Activated B cell treated with CpG ODN at 0.5 μM for 24 hours (primary cell): Measurements from ENCODE around the gene FAM180A. TPM values are rescaled to one million over a fixed set of nuclear protein-coding genes. Genes with fewer than 3 reads are reported as not detected.

Experiments used
- ATAC-seq: fragments of 200-7000 bp; cut with Tn5 transposase; one replicate; pipeline ENCODE4 v1.10.0; 2021; ENCODE audit warnings: low read depth, mild to moderate bottlenecking, moderate library complexity
- CTCF ChIA-PET: fragments of 350-600 bp; sonication (Branson Sonifier 250); formaldehyde crosslinking; loops from one replicate; lab custom pipeline; 2021; ENCODE audit warnings: antibody characterized with exemption; lab: Charles Lee
- POLR2A ChIA-PET: fragments of 350-600 bp; sonication (Branson Sonifier 250); formaldehyde crosslinking; loops from one replicate; lab custom pipeline; 2021; ENCODE audit warnings: antibody characterized with exemption; lab: Charles Lee
- DNase-seq: peaks from one replicate; pipeline ENCODE4 v3.0.0; 2022
- H3K27ac Mint-ChIP-seq: one replicate; pipeline ENCODE4 v1.8.0; 2020; ENCODE audit warnings: mixed read lengths
- H3K27me3 Mint-ChIP-seq: one replicate; pipeline ENCODE4 v1.8.0; 2021; ENCODE audit warnings: mixed read lengths
- H3K36me3 Mint-ChIP-seq: one replicate; pipeline ENCODE4 v1.8.0; 2021; ENCODE audit warnings: low read depth, mixed read lengths
- H3K4me1 Mint-ChIP-seq: one replicate; pipeline ENCODE4 v1.8.0; 2021; ENCODE audit warnings: mixed read lengths
- H3K4me3 Mint-ChIP-seq: one replicate; pipeline ENCODE4 v1.8.0; 2020; ENCODE audit warnings: mild to moderate bottlenecking, mixed read lengths
- H3K9me3 Mint-ChIP-seq: one replicate; pipeline ENCODE4 v1.8.0; 2020; ENCODE audit warnings: mixed read lengths
- intact Hi-C: fragments of 100-400 bp; cut with micrococcal nuclease; formaldehyde crosslinking; loops from one replicate; pipeline ENCODE4 v1.15.1; 2024
- total RNA-seq: library from RNA; stranded (reverse); gene quantifications from 2 replicates; pipeline ENCODE4 v1.2.3, GENCODE V29; 2022
- TF ChIP-seq, protein P1 (sequence below): fragments of 200-600 bp; IDR thresholded peaks from one replicate; pipeline ENCODE4 v1.8.0; 2022; ENCODE audit warnings: antibody characterized with exemption, mild to moderate bottlenecking

The FAM180A gene
- total RNA-seq, 1 donor from 2014 or later = not detected

GRCh38 chr7:135684136-135684535 lies 64.5 kb downstream of the FAM180A start:
- TF ChIP-seq, protein P1, sequence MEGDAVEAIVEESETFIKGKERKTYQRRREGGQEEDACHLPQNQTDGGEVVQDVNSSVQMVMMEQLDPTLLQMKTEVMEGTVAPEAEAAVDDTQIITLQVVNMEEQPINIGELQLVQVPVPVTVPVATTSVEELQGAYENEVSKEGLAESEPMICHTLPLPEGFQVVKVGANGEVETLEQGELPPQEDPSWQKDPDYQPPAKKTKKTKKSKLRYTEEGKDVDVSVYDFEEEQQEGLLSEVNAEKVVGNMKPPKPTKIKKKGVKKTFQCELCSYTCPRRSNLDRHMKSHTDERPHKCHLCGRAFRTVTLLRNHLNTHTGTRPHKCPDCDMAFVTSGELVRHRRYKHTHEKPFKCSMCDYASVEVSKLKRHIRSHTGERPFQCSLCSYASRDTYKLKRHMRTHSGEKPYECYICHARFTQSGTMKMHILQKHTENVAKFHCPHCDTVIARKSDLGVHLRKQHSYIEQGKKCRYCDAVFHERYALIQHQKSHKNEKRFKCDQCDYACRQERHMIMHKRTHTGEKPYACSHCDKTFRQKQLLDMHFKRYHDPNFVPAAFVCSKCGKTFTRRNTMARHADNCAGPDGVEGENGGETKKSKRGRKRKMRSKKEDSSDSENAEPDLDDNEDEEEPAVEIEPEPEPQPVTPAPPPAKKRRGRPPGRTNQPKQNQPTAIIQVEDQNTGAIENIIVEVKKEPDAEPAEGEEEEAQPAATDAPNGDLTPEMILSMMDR = no peak
- POLR2A ChIA-PET = no interaction called here
- Mint-ChIP-seq H3K36me3 (peaks cover 25% of the 10 kb centered on the region), H3K27ac (no peak overlapping the region), H3K9me3 (no peaks in the 10 kb centered on the region), H3K27me3 (no peaks in the 10 kb centered on the region), H3K4me1 (peaks cover 14% of the 10 kb centered on the region), H3K4me3 (no peak overlapping the region)
- ATAC-seq = no peak
- DNase-seq = no peak
- intact Hi-C loops = no loop called here
- CTCF ChIA-PET = no interaction called here

- peaks cover 31% of the 10 kb centered on the region for H3K36me3 Mint-ChIP-seq
- intact Hi-C loops = no loop called here
- no peak overlapping the region for H3K4me3 Mint-ChIP-seq
- POLR2A ChIA-PET = no interaction called here
- no peak for ATAC-seq
- no peak overlapping the region for H3K27ac Mint-ChIP-seq
- no peaks in the 10 kb centered on the region for H3K27me3 Mint-ChIP-seq
- DNase-seq = no peak
- H3K4me1 Mint-ChIP-seq = peaks cover 14% of the 10 kb centered on the region
- CTCF ChIA-PET = no interaction called here
- TF ChIP-seq, protein P1 = no peak
- H3K9me3 Mint-ChIP-seq = no peaks in the 10 kb centered on the region
Measured at GRCh38 chr7:135683609-135684008, 65.0 kb downstream of the FAM180A start.

DNA sequence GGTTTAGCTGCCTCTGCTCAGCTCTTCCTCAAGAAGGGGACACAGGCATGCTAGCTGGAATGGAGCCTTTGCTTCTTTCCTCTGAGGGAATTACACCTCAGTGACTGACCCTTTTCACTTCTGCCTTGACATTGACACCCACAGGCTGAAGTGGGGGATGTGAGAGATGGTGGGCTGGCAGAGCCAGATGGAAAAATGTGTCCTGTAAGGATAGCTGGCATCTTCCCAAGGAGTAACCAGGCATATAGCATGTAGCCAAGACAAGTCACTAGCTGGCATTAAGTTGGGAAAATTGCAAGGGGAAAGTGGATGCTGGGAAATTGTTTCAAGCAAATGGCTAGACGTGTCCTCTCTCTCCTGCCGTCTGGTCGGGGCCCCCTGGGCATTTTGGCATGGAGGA lies 66.4 kb downstream of the FAM180A start:
- peaks cover 42% of the 10 kb centered on the region for H3K36me3 Mint-ChIP-seq
- H3K4me1 Mint-ChIP-seq = peaks cover 14% of the 10 kb centered on the region
- DNase-seq = no peak
- no peaks in the 10 kb centered on the region for H3K9me3 Mint-ChIP-seq
- H3K27me3 Mint-ChIP-seq = no peaks in the 10 kb centered on the region
- no peak for ATAC-seq
- H3K4me3 Mint-ChIP-seq = no peak overlapping the region
- no peak overlapping the region for H3K27ac Mint-ChIP-seq
- ChIA-PET CTCF (interaction anchor here (1.7 kb wide), 1 partner anchor 9 kb away, joined by 6 read pairs; no protein-coding TSS in a partner anchor), POLR2A (no interaction called here)
- TF ChIP-seq, protein P1 = no peak
- intact Hi-C loops = no loop called here

GRCh38 chr7:135681762-135682161 lies 66.9 kb downstream of the FAM180A start:
- Mint-ChIP-seq H3K9me3 (no peaks in the 10 kb centered on the region), H3K36me3 (peaks cover 45% of the 10 kb centered on the region), H3K27me3 (no peaks in the 10 kb centered on the region), H3K27ac (no peak overlapping the region), H3K4me3 (no peak overlapping the region), H3K4me1 (peaks cover 14% of the 10 kb centered on the region)
- intact Hi-C loops = no loop called here
- POLR2A ChIA-PET = no interaction called here
- DNase-seq (no peak), ATAC-seq (no peak)
- CTCF ChIA-PET = interaction anchor here (1.7 kb wide), 1 partner anchor 9 kb away, joined by 6 read pairs; no protein-coding TSS in a partner anchor
- TF ChIP-seq, protein P1 = no peak

Other genes starting within 250 kb of the FAM180A start
- gene CNOT4, start 238.7 kb downstream of the FAM180A start, total RNA-seq = 34.4 and 36.8 TPM in 2 replicates
- 75.1 and 84.1 TPM in 2 replicates for gene NUP205, start 190.9 kb downstream of the FAM180A start, total RNA-seq
- gene STMP1, start 86.3 kb downstream of the FAM180A start, total RNA-seq = 24.2 and 26.2 TPM in 2 replicates
- gene SLC13A4, start 20.6 kb downstream of the FAM180A start, total RNA-seq = not detected in 2 replicates
- gene MTPN, start 228.5 kb upstream of the FAM180A start, total RNA-seq = 130 and 137 TPM in 2 replicates